Loucy (cell line): ENCODE results near the gene WHRN.

ENCODE experiments used
- H2AFZ ChIP-seq: fragments of 200-600 bp; sonication (generic); 2 replicates; pipeline ENCODE4 v1.6.0; 2016; ENCODE audit warnings: antibody characterized with exemption, mild to moderate bottlenecking, low read length, moderate library complexity
- H3F3A ChIP-seq: fragments of 200-600 bp; 2 replicates; pipeline ENCODE4 v1.6.0; 2016; ENCODE audit warnings: antibody characterized with exemption, low read depth, mild to moderate bottlenecking
- H3K27me3 ChIP-seq: fragments of 200-600 bp; sonication (generic); 2 replicates; pipeline ENCODE4 v1.6.1; 2014; ENCODE audit warnings: low read length, mild to moderate bottlenecking; ENCODE audit not compliant: insufficient read depth, poor library complexity, severe bottlenecking
- H3K36me3 ChIP-seq: fragments of 200-600 bp; sonication (generic); 2 replicates; pipeline ENCODE4 v1.6.1; 2016; ENCODE audit warnings: low read length; ENCODE audit not compliant: insufficient read depth
- H3K4me1 ChIP-seq: fragments of 200-600 bp; sonication (generic); 2 replicates; pipeline ENCODE4 v1.5.1; 2014; ENCODE audit warnings: low read length, mild to moderate bottlenecking; ENCODE audit not compliant: insufficient read depth, poor library complexity, severe bottlenecking
- H3K4me2 ChIP-seq: fragments of 200-600 bp; sonication (generic); 2 replicates; pipeline ENCODE4 v1.6.0; 2014; ENCODE audit warnings: antibody characterized with exemption, low read length, low read depth, mild to moderate bottlenecking; ENCODE audit not compliant: poor library complexity, severe bottlenecking
- H3K4me3 ChIP-seq: fragments of 200-600 bp; sonication (generic); 2 replicates; pipeline ENCODE4 v1.5.1; 2014; ENCODE audit warnings: low read length, mild to moderate bottlenecking, mixed read lengths; ENCODE audit not compliant: poor library complexity, severe bottlenecking
- H3K79me2 ChIP-seq: fragments of 200-600 bp; sonication (generic); 2 replicates; pipeline ENCODE4 v1.6.1; 2014; ENCODE audit warnings: low read length; ENCODE audit not compliant: insufficient read depth
- H3K9ac ChIP-seq: fragments of 200-600 bp; sonication (generic); 2 replicates; pipeline ENCODE4 v1.6.0; 2014; ENCODE audit warnings: mild to moderate bottlenecking, low read depth, low read length, moderate library complexity; ENCODE audit not compliant: poor library complexity, severe bottlenecking
- H3K9me2 ChIP-seq: fragments of 200-600 bp; sonication (generic); replicated peaks from 2 replicates; pipeline ENCODE4 v1.6.1; 2016; ENCODE audit warnings: low read depth, low read length, mixed read lengths
- H3K9me3 ChIP-seq: fragments of 200-600 bp; sonication (generic); 2 replicates; pipeline ENCODE4 v1.6.1; 2014; ENCODE audit warnings: mild to moderate bottlenecking, antibody characterized with exemption, low read length, low read depth; ENCODE audit not compliant: insufficient read depth
- H4K20me1 ChIP-seq: fragments of 200-600 bp; sonication (generic); 2 replicates; pipeline ENCODE4 v1.6.0; 2014; ENCODE audit warnings: antibody characterized with exemption, low read length, mild to moderate bottlenecking; ENCODE audit not compliant: insufficient read depth, poor library complexity, severe bottlenecking
- CTCF ChIP-seq: fragments of 200-600 bp; sonication (generic); conservative IDR thresholded peaks from 2 replicates; pipeline ENCODE4 v1.5.1; 2014; ENCODE audit warnings: mild to moderate bottlenecking, antibody characterized with exemption, low read length
- EZH2phosphoT487 ChIP-seq: fragments of 200-600 bp; IDR thresholded peaks from 2 replicates; pipeline ENCODE4 v1.6.1; 2018; ENCODE audit warnings: antibody characterized with exemption, mild to moderate bottlenecking, moderate library complexity, borderline replicate concordance

WHRN gene

GRCh38 chr9:114480746-114481435, 24.4 kb downstream of the WHRN start:
- Histone ChIP-seq H3F3A (no peaks in the 10 kb centered on the region), H3K9me3 (no peaks in the 10 kb centered on the region), H3K4me2 (no peak overlapping the region), H4K20me1 (no peaks in the 10 kb centered on the region), H3K36me3 (no peaks in the 10 kb centered on the region), H2AFZ (no peak overlapping the region), H3K9ac (no peak overlapping the region), H3K4me1 (no peaks in the 10 kb centered on the region), H3K4me3 (no peak overlapping the region), H3K27me3 (no peaks in the 10 kb centered on the region), H3K79me2 (no peaks in the 10 kb centered on the region), H3K9me2 (no peaks in the 10 kb centered on the region)
- TF ChIP-seq EZH2phosphoT487 (no peak), CTCF (no peak)

- no peaks in the 10 kb centered on the region for H3K9me2 ChIP-seq
- H3K4me2 ChIP-seq = no peak overlapping the region
- no peaks in the 10 kb centered on the region for H3K9me3 ChIP-seq
- H3K27me3 ChIP-seq = no peaks in the 10 kb centered on the region
- H2AFZ ChIP-seq = no peak overlapping the region
- TF ChIP-seq EZH2phosphoT487 = no peak
- TF ChIP-seq CTCF = no peak
- no peaks in the 10 kb centered on the region for H3F3A ChIP-seq
- no peaks in the 10 kb centered on the region for H3K36me3 ChIP-seq
- no peaks in the 10 kb centered on the region for H4K20me1 ChIP-seq
- H3K4me1 ChIP-seq = peaks cover 6% of the 10 kb centered on the region
- H3K4me3 ChIP-seq = no peak overlapping the region
- H3K79me2 ChIP-seq = no peaks in the 10 kb centered on the region
- no peak overlapping the region for H3K9ac ChIP-seq
These were observed 26.4 kb downstream of the WHRN start for GRCh38 chr9:114478871-114479270.

- Histone ChIP-seq H3K4me2 (no peak overlapping the region), H4K20me1 (no peaks in the 10 kb centered on the region), H3K4me1 (peaks cover 6% of the 10 kb centered on the region), H3K36me3 (no peaks in the 10 kb centered on the region), H3K9ac (no peak overlapping the region), H3F3A (no peaks in the 10 kb centered on the region), H3K4me3 (no peak overlapping the region), H2AFZ (no peak overlapping the region), H3K79me2 (no peaks in the 10 kb centered on the region), H3K9me3 (no peaks in the 10 kb centered on the region), H3K9me2 (no peaks in the 10 kb centered on the region), H3K27me3 (no peaks in the 10 kb centered on the region)
- TF ChIP-seq EZH2phosphoT487 = no peak
- TF ChIP-seq CTCF = no peak
These were observed 26.8 kb downstream of the WHRN start for GRCh38 chr9:114478459-114478858.
